Measurements from ENCODE around the gene DTWD1. TPM values are rescaled to one million over a fixed set of nuclear protein-coding genes. Genes with fewer than 3 reads are reported as not detected.

The DTWD1 gene
- total RNA-seq, 2 experiments from 2014 or later: 14.3 to 18.5 TPM

- Mint-ChIP-seq H3K36me3 (peaks cover 14% of the 10 kb centered on the region), H3K4me3 (peak overlapping the region; percentile 94), H3K9me3 (peaks cover 10% of the 10 kb centered on the region), H3K4me1 (ENCODE audit: low read depth) (peaks cover 32% of the 10 kb centered on the region), H3K27me3 (no peaks in the 10 kb centered on the region), H3K27ac (no peak overlapping the region)
- ChIA-PET CTCF (interaction anchor here (1.0 kb wide), 1 partner anchor 694 kb away, joined by 5 read pairs; no protein-coding TSS in a partner anchor), POLR2A (interaction anchor here (0.6 to 1.5 kb wide), 2 partner anchors 496 to 810 kb away, joined by 3 to 6 read pairs; partner anchors contain the start of gene CEP152)
- intact Hi-C loops (cut with micrococcal nuclease): loop anchor here (2.0 to 10.0 kb wide), 5 partner anchors 449 to 1286 kb away; partner anchors contain the start of genes AP4E1, GABPB1, GALK2 and SECISBP2L
- DNase-seq: no peak
Measured at GRCh38 chr15:49621401-49621811, 558 bp downstream of the DTWD1 start.

- H3K4me3 Mint-ChIP-seq: peak overlapping the region; percentile 94
- H3K27me3 Mint-ChIP-seq: no peaks in the 10 kb centered on the region
- H3K4me1 Mint-ChIP-seq (ENCODE audit: low read depth): peaks cover 32% of the 10 kb centered on the region
- H3K9me3 Mint-ChIP-seq: peaks cover 10% of the 10 kb centered on the region
- no peak overlapping the region for H3K27ac Mint-ChIP-seq
- DNase-seq: no peak
- CTCF ChIA-PET: no interaction called here
- H3K36me3 Mint-ChIP-seq: peaks cover 14% of the 10 kb centered on the region
- POLR2A ChIA-PET: no interaction called here
- intact Hi-C loops (cut with micrococcal nuclease): loop anchor here (2.0 to 10.0 kb wide), 5 partner anchors 450 to 1285 kb away; partner anchors contain the start of genes AP4E1, GABPB1, GALK2 and SECISBP2L
Measured at GRCh38 chr15:49621887-49622286, 1.0 kb downstream of the DTWD1 start.

GRCh38 chr15:49622561-49622960, 1.7 kb downstream of the DTWD1 start:
- intact Hi-C loops (cut with micrococcal nuclease): loop anchor here (5.0 to 10.0 kb wide), 3 partner anchors 450 to 1285 kb away; partner anchors contain the start of genes AP4E1, GALK2 and SECISBP2L
- ChIA-PET CTCF (interaction anchor here (0.6 to 0.8 kb wide), 2 partner anchors 8 to 756 kb away, joined by 3 to 4 read pairs; no protein-coding TSS in a partner anchor), POLR2A (no interaction called here)
- H3K27me3 Mint-ChIP-seq: no peaks in the 10 kb centered on the region
- no peak overlapping the region for H3K4me3 Mint-ChIP-seq
- peaks cover 32% of the 10 kb centered on the region for H3K4me1 Mint-ChIP-seq (ENCODE audit: low read depth)
- peaks cover 14% of the 10 kb centered on the region for H3K36me3 Mint-ChIP-seq
- H3K9me3 Mint-ChIP-seq: peaks cover 10% of the 10 kb centered on the region
- H3K27ac Mint-ChIP-seq: no peak overlapping the region
- DNase-seq: no peak

- CTCF ChIA-PET: no interaction called here
- peaks cover 17% of the 10 kb centered on the region for H3K36me3 Mint-ChIP-seq
- DNase-seq: no peak
- H3K27me3 Mint-ChIP-seq: no peaks in the 10 kb centered on the region
- H3K4me3 Mint-ChIP-seq: no peak overlapping the region
- H3K4me1 Mint-ChIP-seq (ENCODE audit: low read depth): peaks cover 31% of the 10 kb centered on the region
- no peak overlapping the region for H3K27ac Mint-ChIP-seq
- intact Hi-C loops (cut with micrococcal nuclease): loop anchor here (5.0 to 10.0 kb wide), 3 partner anchors 452 to 1283 kb away; partner anchors contain the start of genes AP4E1, GALK2 and SECISBP2L
- H3K9me3 Mint-ChIP-seq: peaks cover 10% of the 10 kb centered on the region
- POLR2A ChIA-PET: no interaction called here
Measured at GRCh38 chr15:49624056-49624455, 3.2 kb downstream of the DTWD1 start.

- intact Hi-C loops (cut with micrococcal nuclease): loop anchor here (10.0 kb wide), 1 partner anchor 581 kb away; the partner anchor contains the start of gene SECISBP2L
- POLR2A ChIA-PET: no interaction called here
Measured at GRCh38 chr15:49625460-49626036, 4.7 kb downstream of the DTWD1 start.

GRCh38 chr15:49627407-49627877, 6.6 kb downstream of the DTWD1 start:
- peaks cover 15% of the 10 kb centered on the region for H3K36me3 Mint-ChIP-seq
- H3K4me1 Mint-ChIP-seq (ENCODE audit: low read depth): peaks cover 12% of the 10 kb centered on the region
- no peak overlapping the region for H3K27ac Mint-ChIP-seq
- POLR2A ChIA-PET: no interaction called here
- peaks cover 10% of the 10 kb centered on the region for H3K9me3 Mint-ChIP-seq
- DNase-seq: no peak
- intact Hi-C loops (cut with micrococcal nuclease): loop anchor here (10.0 kb wide), 1 partner anchor 583 kb away; the partner anchor contains the start of gene SECISBP2L
- H3K4me3 Mint-ChIP-seq: no peak overlapping the region
- no peaks in the 10 kb centered on the region for H3K27me3 Mint-ChIP-seq
- CTCF ChIA-PET: no interaction called here

More at GRCh38 chr15:49625460-49626036, 4.7 kb downstream of the DTWD1 start:
- no peak overlapping the region for H3K27ac Mint-ChIP-seq
- H3K4me1 Mint-ChIP-seq (ENCODE audit: low read depth): peaks cover 22% of the 10 kb centered on the region
- no peak for DNase-seq
- no peaks in the 10 kb centered on the region for H3K27me3 Mint-ChIP-seq
- no peak overlapping the region for H3K4me3 Mint-ChIP-seq
- H3K36me3 Mint-ChIP-seq: peaks cover 15% of the 10 kb centered on the region
- CTCF ChIA-PET: no interaction called here
- peaks cover 10% of the 10 kb centered on the region for H3K9me3 Mint-ChIP-seq

GRCh38 chr15:49628379-49628778, 7.5 kb downstream of the DTWD1 start:
- intact Hi-C loops (cut with micrococcal nuclease): loop anchor here (10.0 kb wide), 1 partner anchor 584 kb away; the partner anchor contains the start of gene SECISBP2L
- Mint-ChIP-seq H3K9me3 (peaks cover 10% of the 10 kb centered on the region), H3K27ac (no peak overlapping the region), H3K4me1 (ENCODE audit: low read depth) (peaks cover 6% of the 10 kb centered on the region), H3K4me3 (no peak overlapping the region), H3K27me3 (no peaks in the 10 kb centered on the region), H3K36me3 (peaks cover 15% of the 10 kb centered on the region)
- CTCF ChIA-PET: no interaction called here
- no peak for DNase-seq
- POLR2A ChIA-PET: no interaction called here

GRCh38 chr15:49637857-49638256, 17.0 kb downstream of the DTWD1 start:
- no peaks in the 10 kb centered on the region for H3K9me3 Mint-ChIP-seq
- CTCF ChIA-PET: no interaction called here
- no peaks in the 10 kb centered on the region for H3K27me3 Mint-ChIP-seq
- no peak for DNase-seq
- H3K4me3 Mint-ChIP-seq: no peak overlapping the region
- no peak overlapping the region for H3K27ac Mint-ChIP-seq
- no peaks in the 10 kb centered on the region for H3K4me1 Mint-ChIP-seq (ENCODE audit: low read depth)
- intact Hi-C loops (cut with micrococcal nuclease): no loop called here
- peaks cover 11% of the 10 kb centered on the region for H3K36me3 Mint-ChIP-seq
- POLR2A ChIA-PET: no interaction called here

GRCh38 chr15:49644364-49644794, 23.5 kb downstream of the DTWD1 start:
- intact Hi-C loops (cut with micrococcal nuclease): no loop called here
- Mint-ChIP-seq H3K4me1 (ENCODE audit: low read depth) (no peaks in the 10 kb centered on the region), H3K36me3 (peaks cover 2% of the 10 kb centered on the region), H3K27me3 (no peaks in the 10 kb centered on the region), H3K27ac (no peak overlapping the region), H3K4me3 (no peak overlapping the region), H3K9me3 (no peaks in the 10 kb centered on the region)
- ChIA-PET CTCF (no interaction called here), POLR2A (no interaction called here)
- DNase-seq: no peak

- no peak for DNase-seq
- ChIA-PET CTCF (no interaction called here), POLR2A (no interaction called here)
- Mint-ChIP-seq H3K27ac (no peak overlapping the region), H3K27me3 (no peaks in the 10 kb centered on the region), H3K4me3 (no peak overlapping the region), H3K4me1 (ENCODE audit: low read depth) (no peaks in the 10 kb centered on the region), H3K9me3 (no peaks in the 10 kb centered on the region), H3K36me3 (peaks cover 2% of the 10 kb centered on the region)
- intact Hi-C loops (cut with micrococcal nuclease): no loop called here
Measured at GRCh38 chr15:49645277-49645676, 24.4 kb downstream of the DTWD1 start.

- H3K4me1 Mint-ChIP-seq (ENCODE audit: low read depth): no peaks in the 10 kb centered on the region
Measured at GRCh38 chr15:49645941-49646340, 25.1 kb downstream of the DTWD1 start.

GRCh38 chr15:49646891-49647290, 26.0 kb downstream of the DTWD1 start:
- POLR2A ChIA-PET: no interaction called here
- H3K4me1 Mint-ChIP-seq (ENCODE audit: low read depth): no peaks in the 10 kb centered on the region
- H3K27me3 Mint-ChIP-seq: no peaks in the 10 kb centered on the region
- CTCF ChIA-PET: no interaction called here
- H3K36me3 Mint-ChIP-seq: peaks cover 2% of the 10 kb centered on the region
- no peak for DNase-seq
- H3K27ac Mint-ChIP-seq: no peak overlapping the region
- H3K4me3 Mint-ChIP-seq: no peak overlapping the region
- H3K9me3 Mint-ChIP-seq: peaks cover 3% of the 10 kb centered on the region
- intact Hi-C loops (cut with micrococcal nuclease): no loop called here

More at GRCh38 chr15:49645941-49646340, 25.1 kb downstream of the DTWD1 start:
- ChIA-PET POLR2A (no interaction called here), CTCF (no interaction called here)
- H3K36me3 Mint-ChIP-seq: peaks cover 2% of the 10 kb centered on the region
- no peaks in the 10 kb centered on the region for H3K27me3 Mint-ChIP-seq
- no peak overlapping the region for H3K27ac Mint-ChIP-seq
- intact Hi-C loops (cut with micrococcal nuclease): no loop called here
- DNase-seq: no peak
- no peaks in the 10 kb centered on the region for H3K9me3 Mint-ChIP-seq
- H3K4me3 Mint-ChIP-seq: no peak overlapping the region

- CTCF ChIA-PET: no interaction called here
- intact Hi-C loops (cut with micrococcal nuclease): no loop called here
- H3K4me1 Mint-ChIP-seq (ENCODE audit: low read depth): no peaks in the 10 kb centered on the region
- peaks cover 7% of the 10 kb centered on the region for H3K36me3 Mint-ChIP-seq
- H3K9me3 Mint-ChIP-seq: peaks cover 27% of the 10 kb centered on the region
- no peaks in the 10 kb centered on the region for H3K27me3 Mint-ChIP-seq
- H3K27ac Mint-ChIP-seq: no peak overlapping the region
- DNase-seq: no peak
- POLR2A ChIA-PET: no interaction called here
- H3K4me3 Mint-ChIP-seq: no peak overlapping the region
Measured at GRCh38 chr15:49649987-49650386, 29.1 kb downstream of the DTWD1 start.
